ENCODE data around the gene LY6G5B.
A peak's percentile ranks its signal among the peaks of the same experiment; 100 is the strongest.

Gene LY6G5B

GRCh38 chr6:31641370-31641769 lies 28.4 kb upstream of the LY6G5B start:
- DNase-seq, result no peak

GRCh38 chr6:31642798-31643570 lies 26.8 kb upstream of the LY6G5B start:
- DNase-seq, result no peak

GRCh38 chr6:31643818-31644454 lies 25.8 kb upstream of the LY6G5B start:
- no peak for DNase-seq

- DNase-seq, result no peak
Observed at GRCh38 chr6:31645325-31645724, 24.5 kb upstream of the LY6G5B start.

- peak; percentile 89 for DNase-seq
Observed at GRCh38 chr6:31651602-31652191, 18.1 kb upstream of the LY6G5B start.

GRCh38 chr6:31652925-31653724 lies 16.7 kb upstream of the LY6G5B start:
- peak; percentile 98 for DNase-seq

- no peak for DNase-seq
Observed at GRCh38 chr6:31654574-31655348, 15.0 kb upstream of the LY6G5B start.

- no peak for DNase-seq
Observed at GRCh38 chr6:31655349-31656237, 14.2 kb upstream of the LY6G5B start, which contains the start of gene APOM. Gene APOM (plus strand): TSS chr6:31655894. CDS start chr6:31655967, 73 bp downstream.

GRCh38 chr6:31657406-31658157 lies 12.2 kb upstream of the LY6G5B start:
- no peak for DNase-seq

- DNase-seq, result no peak
Observed at GRCh38 chr6:31658158-31658688, 11.6 kb upstream of the LY6G5B start.

GRCh38 chr6:31658983-31659648 lies 10.7 kb upstream of the LY6G5B start:
- DNase-seq, result no peak

GRCh38 chr6:31659649-31660380 lies 10.0 kb upstream of the LY6G5B start:
- DNase-seq, result peak; percentile 66

GRCh38 chr6:31660381-31661261 lies 9.2 kb upstream of the LY6G5B start, which contains the start of gene C6orf47:
Gene C6orf47 (minus strand): TSS chr6:31660778. CDS start chr6:31659947, 831 bp downstream.
- DNase-seq, result peak; percentile 94

- peak; percentile 68 for DNase-seq
Observed at GRCh38 chr6:31661262-31662123, 8.3 kb upstream of the LY6G5B start.

GRCh38 chr6:31662124-31662723 lies 7.6 kb upstream of the LY6G5B start:
- DNase-seq, result no peak

Data from hematopoietic multipotent progenitor cell treated with erythropoietin and hydrocortisone succinate and interleukin-3 and kit ligand, for 6 days (in vitro differentiated cells).